Measurements from ENCODE around the gene HEMK1.

Gene HEMK1

GRCh38 chr3:50600841-50601591, 31.7 kb downstream of the HEMK1 start:
- peak; percentile 99 for DNase-seq (ENCODE audit: low read depth)

DNA sequence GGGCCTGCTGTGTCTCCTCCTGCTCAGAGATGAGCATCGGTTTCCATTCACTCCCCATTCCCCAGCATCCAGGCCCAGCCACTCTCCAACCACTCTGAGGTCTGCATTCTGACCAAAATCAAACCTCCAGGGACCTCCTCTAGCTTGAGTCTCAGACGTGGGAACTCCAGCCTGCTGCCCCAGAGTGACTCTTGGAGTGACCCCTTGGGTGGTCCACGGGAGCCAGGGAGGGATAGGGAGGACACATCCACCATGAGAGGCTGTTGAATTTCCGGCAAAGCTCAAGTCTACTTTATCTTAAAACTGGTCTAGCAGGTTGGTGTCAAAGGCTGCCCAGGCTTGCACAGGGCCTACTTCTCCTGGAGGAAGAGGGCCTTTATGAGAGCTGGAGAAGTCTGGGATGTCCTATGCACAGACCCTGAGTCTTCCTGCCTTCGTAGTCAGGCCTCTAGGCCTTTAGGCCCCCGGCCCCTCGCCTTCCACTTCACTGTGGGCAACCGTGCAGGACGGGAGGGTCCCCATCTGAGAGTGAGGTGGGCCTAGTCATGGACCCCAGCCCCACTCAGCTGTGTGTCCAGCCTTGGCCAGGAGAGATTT, 33.4 kb downstream of the HEMK1 start:
- DNase-seq (ENCODE audit: low read depth), result no peak

DNA sequence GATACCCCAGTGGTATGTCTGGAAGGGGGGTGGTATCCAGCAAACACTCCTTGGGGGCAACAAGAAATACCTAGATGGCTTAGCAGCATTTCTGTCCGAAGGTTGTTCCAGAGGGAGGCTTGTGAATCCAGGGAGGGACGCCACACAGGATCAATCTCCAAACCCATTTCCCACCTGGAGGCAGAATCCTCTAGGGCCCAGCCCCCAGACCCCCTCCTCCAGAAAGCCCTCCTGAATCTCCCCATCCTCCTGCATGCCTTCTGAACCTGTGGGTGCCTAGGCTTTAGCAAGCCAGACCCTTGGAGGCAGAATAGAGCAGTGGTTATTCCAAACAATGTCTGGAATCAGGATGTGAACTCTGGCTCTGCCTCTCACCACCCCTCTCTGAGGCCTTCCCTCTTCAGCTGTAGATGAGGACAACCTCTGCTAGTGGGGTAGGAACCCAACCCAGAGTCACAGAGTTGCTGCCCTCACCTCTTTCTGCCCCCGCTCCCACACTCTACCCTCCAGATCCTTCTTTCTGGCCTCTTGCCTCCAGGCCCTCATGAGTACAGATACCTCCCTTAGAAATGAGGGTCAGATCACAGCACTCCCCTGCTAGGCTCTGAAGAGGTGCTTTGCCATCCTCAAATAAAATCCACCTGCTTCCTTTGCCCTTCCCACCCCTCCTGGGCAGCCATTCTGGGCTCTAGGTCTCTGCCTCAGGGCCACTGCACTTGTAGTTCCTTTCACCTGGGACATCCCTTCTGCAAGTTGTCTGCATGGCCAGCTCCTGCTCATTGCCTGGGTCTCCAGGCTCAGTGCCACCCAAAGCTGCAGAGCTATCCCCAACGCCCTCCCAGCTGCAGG, 34.2 kb downstream of the HEMK1 start:
- no peak for DNase-seq (ENCODE audit: low read depth)

DNA sequence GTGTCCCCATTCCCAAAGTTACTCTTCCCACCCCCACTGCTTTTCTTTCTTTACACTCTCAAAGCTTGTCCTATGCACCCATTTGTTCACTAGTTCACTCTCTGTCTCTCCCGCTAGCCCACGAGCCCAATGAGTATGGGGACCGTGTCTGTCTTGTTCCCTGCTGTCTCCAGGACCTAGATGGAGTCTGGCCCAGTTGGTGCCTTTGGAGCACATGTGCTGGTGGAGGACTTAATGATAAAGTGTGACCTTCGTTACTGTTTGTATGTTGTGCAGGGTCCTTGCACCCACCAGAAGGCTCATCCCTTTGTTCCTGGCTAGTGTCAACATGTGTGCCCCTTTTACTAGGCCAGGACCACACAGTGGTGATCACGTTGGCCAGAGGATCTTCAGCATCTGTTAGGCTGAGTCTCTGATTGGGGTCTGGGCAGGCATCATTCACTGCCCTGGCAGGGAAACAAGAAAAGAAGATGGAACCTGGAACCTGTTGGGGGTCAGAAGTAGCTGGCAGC, 34.8 kb downstream of the HEMK1 start:
- no peak for DNase-seq (ENCODE audit: low read depth)

DNA sequence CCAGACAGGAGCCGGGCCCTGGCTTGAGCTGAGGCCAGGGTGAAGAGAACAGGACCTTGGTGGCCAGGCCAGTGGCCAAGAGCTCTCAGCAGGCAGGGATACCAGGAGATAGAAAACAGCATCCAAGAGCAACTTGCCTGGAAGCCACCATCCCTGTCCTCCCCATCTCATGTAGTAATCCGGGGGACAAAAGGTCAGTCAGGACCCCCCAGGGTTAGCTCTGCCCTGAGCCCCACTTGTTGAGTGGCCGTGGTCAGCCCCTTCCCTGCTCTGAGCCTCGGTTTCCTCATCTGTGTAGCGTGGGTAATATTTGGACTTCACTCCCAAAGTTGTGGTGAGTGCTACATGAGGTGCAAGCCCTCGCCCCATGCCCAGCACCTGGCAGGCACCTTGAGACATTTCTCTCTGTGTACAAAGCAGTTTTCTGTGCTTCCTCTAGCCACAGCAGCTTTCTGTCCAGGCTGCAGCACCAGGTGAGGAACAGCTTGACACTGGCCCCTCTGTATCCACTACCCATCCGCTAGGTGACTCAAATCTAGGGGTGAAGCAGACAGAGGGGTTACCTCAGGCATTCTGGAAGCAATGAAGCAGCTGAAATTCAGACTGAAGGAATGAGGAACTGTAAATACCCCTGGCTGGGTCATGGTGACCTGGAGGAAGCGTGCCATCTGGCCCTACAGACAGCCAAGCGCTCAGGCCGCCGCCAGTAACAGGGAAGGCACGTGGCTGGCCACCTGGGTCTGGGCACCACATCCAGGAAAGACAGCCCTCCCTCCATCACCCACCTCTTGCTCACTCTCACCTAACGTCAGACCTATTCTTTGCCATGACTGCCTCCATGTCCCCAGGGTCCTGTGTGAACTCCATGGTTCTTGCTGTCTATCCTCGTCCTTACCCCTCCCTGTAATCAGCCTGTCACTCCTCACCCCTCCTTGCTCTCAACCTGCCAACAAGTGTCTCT, 35.6 kb downstream of the HEMK1 start:
- DNase-seq (ENCODE audit: low read depth), result no peak

- DNase-seq (ENCODE audit: low read depth), result no peak
Observed at GRCh38 chr3:50605901-50606326, 36.6 kb downstream of the HEMK1 start.

DNA sequence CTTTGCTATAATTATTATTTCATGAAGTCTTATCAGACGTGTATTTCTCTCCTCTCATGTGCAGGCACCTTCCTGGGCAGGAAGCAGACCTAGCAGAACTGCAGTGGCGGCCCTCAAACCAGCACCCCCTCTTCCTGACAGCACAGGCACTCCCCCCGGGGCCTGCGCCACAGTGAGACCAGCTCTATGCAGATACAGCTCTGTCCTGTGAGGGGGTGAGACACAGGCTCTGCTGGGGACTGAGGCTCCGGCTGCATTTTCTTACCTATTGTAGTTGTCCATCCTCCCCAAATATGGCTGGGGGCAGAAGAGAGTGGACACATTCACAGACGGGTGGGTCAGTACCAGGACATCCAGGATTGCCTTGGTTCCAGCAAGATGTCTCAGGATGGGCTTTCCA, 37.3 kb downstream of the HEMK1 start:
- no peak for DNase-seq (ENCODE audit: low read depth)

GRCh38 chr3:50607271-50608091, 38.2 kb downstream of the HEMK1 start:
- no peak for DNase-seq (ENCODE audit: low read depth)

DNA sequence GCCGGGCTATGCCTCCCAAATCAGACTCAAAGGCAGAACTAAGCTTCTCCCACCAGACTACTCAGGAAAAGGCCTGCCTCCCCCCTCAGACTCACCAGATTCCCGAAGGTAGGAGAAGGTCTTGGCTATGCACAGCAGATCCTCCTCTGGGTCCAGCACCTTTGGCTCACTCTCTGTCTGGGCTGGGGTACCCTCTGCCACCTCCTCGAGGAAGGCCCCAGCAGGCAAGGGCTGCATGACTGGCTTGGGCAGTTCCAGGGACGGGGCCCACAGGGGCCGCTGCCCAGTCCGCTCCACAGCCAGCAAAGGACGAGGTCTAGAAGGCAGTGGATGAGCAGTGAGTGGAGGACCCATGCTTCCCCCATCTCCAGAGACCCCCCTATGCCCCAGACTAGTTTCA, 39.0 kb downstream of the HEMK1 start:
- DNase-seq (ENCODE audit: low read depth), result no peak

DNA sequence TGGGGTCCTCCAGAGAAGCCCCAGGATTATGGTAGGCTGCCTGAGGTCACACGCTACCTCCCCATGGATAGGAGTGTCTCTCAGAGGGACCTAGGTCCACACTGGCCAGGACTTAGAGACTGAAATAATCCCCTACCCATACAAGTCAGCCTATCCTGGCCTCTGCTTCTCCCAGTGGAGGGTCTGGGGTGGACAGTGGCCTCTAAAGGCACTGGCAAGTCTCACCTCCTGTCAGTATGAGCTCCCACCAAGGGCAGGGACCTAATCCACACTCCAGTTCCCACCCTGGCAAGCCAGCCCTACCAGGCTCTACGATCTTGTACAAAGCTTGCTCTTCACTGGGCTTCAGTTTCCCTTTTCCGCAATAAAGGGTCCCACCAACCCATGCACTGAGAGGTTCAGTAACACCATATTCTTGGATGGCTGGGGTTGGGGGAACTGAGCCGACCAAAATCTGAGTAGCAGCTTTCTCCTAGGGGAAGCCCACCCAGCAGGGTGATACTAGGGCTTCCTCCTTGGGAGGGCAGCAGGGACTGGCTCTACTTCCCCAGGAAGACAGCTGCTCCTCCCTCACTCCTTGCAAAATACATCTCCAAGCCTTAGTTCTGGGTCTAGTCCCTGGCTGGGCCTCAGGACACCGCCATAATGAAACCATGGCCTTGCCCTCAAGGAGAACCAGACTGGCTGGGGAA, 39.9 kb downstream of the HEMK1 start:
- DNase-seq (ENCODE audit: low read depth), result no peak

- no peak for DNase-seq (ENCODE audit: low read depth)
Observed at GRCh38 chr3:50609763-50610085, 40.4 kb downstream of the HEMK1 start.

DNA sequence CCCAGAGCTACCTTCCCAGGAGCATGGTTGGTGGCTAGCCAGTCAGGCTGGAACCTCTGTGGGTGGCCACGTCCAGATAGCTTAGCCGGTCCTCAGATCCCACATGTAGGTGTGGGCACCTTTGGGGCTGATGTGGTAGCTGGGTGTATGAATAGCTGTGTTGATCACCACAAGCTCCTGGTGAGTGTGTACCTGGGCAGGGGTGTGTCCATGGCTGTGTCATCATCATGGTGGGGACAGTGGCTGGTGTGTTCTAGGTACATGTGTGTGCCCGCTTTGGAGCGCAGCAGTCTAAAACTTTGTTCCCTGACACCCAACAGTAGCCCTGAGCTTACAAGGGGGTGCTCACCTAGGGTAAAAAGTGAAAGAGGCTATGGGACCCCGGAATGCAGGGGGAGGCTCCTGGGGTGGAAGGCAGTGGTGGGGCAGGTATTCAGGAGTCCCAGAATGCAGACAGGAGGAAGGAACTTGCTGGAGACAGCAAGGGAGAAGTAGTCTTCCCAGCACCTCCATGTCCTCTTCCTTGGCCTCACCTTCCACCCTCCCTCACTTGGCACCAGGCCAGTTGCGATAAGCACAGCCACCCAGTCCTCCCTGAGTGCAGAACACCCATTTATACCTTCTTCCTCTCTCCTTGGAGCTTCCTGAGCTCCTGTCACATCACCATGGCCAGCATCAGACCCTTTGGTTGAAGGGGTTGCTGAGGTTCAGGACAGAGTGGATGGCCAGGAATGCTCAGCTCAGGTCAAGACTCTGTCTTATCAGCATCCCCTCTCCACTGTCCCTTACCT, 41.1 kb downstream of the HEMK1 start:
- no peak for DNase-seq (ENCODE audit: low read depth)

GRCh38 chr3:50610992-50611463, 41.7 kb downstream of the HEMK1 start:
- no peak for DNase-seq (ENCODE audit: low read depth)

DNA sequence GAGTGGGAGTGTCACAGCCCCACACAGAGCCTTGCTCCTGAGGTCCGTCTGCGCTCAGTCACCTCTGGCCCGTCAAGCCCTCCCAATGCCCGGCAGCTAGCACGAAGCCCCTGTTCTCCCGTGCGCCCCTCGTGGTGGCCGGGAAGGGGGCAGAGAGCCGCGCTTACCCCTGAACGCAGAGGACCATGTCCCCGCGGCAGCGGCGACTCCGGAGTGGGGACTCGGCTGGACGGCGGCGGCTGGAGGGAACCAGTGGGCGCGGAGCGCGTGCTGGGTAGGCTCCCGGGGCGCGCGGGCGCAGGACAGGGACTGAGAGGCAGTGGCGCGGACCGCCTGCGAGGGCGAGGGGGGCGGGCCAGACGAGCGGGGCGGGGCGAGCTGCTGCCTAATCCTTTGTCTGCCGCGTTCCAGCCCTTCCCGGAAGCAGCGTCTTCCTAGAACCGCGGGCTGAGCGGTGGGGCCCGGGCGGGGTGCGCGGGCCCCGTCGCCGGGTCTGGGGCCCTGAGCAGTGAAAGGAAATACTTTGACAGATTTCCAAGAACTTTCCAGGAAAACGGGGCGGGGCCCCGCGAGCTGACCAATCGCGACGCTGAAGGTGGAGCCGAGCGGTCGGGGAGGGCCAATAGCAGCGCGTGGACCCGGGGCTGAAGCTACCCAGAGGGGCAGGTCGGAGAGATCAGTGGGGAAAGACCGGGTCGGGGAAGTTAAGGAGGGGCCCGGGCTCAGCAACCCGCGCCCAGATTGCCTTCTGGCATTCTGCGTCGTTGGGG, 42.3 kb downstream of the HEMK1 start, which contains the start of gene CISH:
TSS of gene CISH (minus strand) at position 311 of the 770 bp plus-strand sequence. CDS start at position 187, 124 bp downstream.
- DNase-seq (ENCODE audit: low read depth), result peak; percentile 96

DNA sequence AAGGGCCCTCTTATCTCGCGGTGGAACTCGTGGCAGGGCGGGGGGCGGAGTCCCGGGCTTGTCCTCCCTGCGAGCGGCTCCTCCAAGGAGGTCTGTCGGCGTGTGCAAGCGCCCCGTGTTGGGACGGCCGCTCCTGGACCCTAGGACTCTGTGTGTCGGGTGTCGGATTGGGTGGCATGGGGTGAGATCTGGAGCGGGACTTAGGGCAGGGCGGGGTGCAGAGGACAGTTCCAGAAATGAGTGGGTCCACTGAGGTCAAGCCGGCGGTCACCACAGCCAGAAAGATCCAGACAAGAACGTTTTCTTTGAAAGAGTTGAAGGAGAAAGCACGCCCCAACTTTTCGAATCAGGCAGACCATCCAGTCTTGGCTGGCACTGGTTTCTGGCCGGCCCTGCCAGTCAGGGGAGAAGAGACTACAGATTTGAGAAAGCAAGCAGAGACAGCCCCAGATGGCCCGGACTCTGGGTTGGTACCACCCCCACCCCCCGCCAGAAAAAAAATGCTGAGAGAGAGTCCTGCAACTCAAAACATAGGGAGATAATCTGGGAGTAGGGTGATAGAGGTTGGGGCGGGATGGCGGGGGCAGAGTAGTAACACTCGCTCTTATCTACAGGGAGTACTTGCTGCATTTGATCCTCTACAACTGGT, 43.0 kb downstream of the HEMK1 start:
- no peak for DNase-seq (ENCODE audit: low read depth)

- no peak for DNase-seq (ENCODE audit: low read depth)
Observed at GRCh38 chr3:50612970-50613846, 43.9 kb downstream of the HEMK1 start.

GRCh38 chr3:50615190-50615589, 45.9 kb downstream of the HEMK1 start:
- no peak for DNase-seq (ENCODE audit: low read depth)
